Neuronal stem cell (in vitro differentiated cells): ENCODE data around the gene IFT122.

ENCODE experiments used
- DNase-seq: peaks from one replicate; pipeline ENCODE4 v3.0.0-alpha.2; 2013; ENCODE audit warnings: low spot score
- H2AFZ ChIP-seq: one replicate; pipeline ENCODE4 v1.6.1; 2013; ENCODE audit warnings: mild to moderate bottlenecking, low read length, inconsistent platforms
- H2AK5ac ChIP-seq: 2 replicates; pipeline ENCODE4 v1.6.1; 2013; ENCODE audit warnings: low read depth, mild to moderate bottlenecking, inconsistent platforms, low read length, moderate library complexity, mixed read lengths
- H2BK120ac ChIP-seq: 2 replicates; pipeline ENCODE4 v1.6.1; 2013; ENCODE audit warnings: low read depth, mild to moderate bottlenecking, inconsistent platforms, low read length, moderate library complexity, mixed read lengths
- H2BK12ac ChIP-seq: one replicate; pipeline ENCODE4 v1.6.1; 2013; ENCODE audit warnings: low read length, inconsistent platforms
- H2BK15ac ChIP-seq: 2 replicates; pipeline ENCODE4 v1.6.1; 2013; ENCODE audit warnings: mild to moderate bottlenecking, low read length, inconsistent platforms, mixed read lengths
- H2BK5ac ChIP-seq: one replicate; pipeline ENCODE4 v1.6.1; 2013; ENCODE audit warnings: inconsistent platforms, mild to moderate bottlenecking, low read length, moderate library complexity
- H3K14ac ChIP-seq: one replicate; pipeline ENCODE4 v1.6.1; 2013; ENCODE audit warnings: low read length, inconsistent platforms
- H3K18ac ChIP-seq: 2 replicates; pipeline ENCODE4 v1.6.1; 2013; ENCODE audit warnings: low read length, inconsistent platforms
- H3K23ac ChIP-seq: 2 replicates; pipeline ENCODE4 v1.6.1; 2013; ENCODE audit warnings: low read depth, mild to moderate bottlenecking, mixed read lengths, low read length, inconsistent platforms; ENCODE audit not compliant: poor library complexity
- H3K27ac ChIP-seq: replicated peaks from 3 replicates; pipeline ENCODE4 v1.5.1; 2013; ENCODE audit warnings: low read length, inconsistent platforms
- H3K27me3 ChIP-seq, 3 experiments: 2 replicates each; pipeline ENCODE4 v1.6.1; 2013; ENCODE audit warnings: low read length in 3 of 3, mild to moderate bottlenecking in 2 of 3, inconsistent platforms in 1 of 3, low read depth in 1 of 3, mixed read lengths in 1 of 3, moderate library complexity in 1 of 3; ENCODE audit not compliant: control insufficient read depth in 3 of 3, insufficient read depth in 3 of 3
- H3K36me3 ChIP-seq, 2 donors: replicated peaks in 1 of 2; 2 replicates each; pipeline ENCODE4 v1.6.1; 2013; ENCODE audit warnings: low read length in 2 of 2; ENCODE audit not compliant: control insufficient read depth in 2 of 2, insufficient read depth in 2 of 2
- H3K4ac ChIP-seq: 2 replicates; pipeline ENCODE4 v1.6.1; 2013; ENCODE audit warnings: inconsistent platforms, mild to moderate bottlenecking, low read length, moderate library complexity
- H3K4me1 ChIP-seq, 2 donors: 1 replicate in 1 of 2; 2 replicates in 1 of 2; pipeline ENCODE4 v1.6.1; 2013; ENCODE audit warnings: low read length in 2 of 2, low read depth in 1 of 2; ENCODE audit not compliant: control insufficient read depth in 2 of 2, insufficient read depth in 1 of 2
- H3K4me2 ChIP-seq: one replicate; pipeline ENCODE4 v1.6.1; 2013; ENCODE audit warnings: mild to moderate bottlenecking, low read length, inconsistent platforms; ENCODE audit not compliant: insufficient read depth, poor library complexity, severe bottlenecking
- H3K4me3 ChIP-seq, 2 donors: 2 replicates each; pipeline ENCODE4 v1.5.1; 2013; ENCODE audit warnings: low read length in 2 of 2, mild to moderate bottlenecking in 2 of 2, inconsistent platforms in 1 of 2, moderate library complexity in 1 of 2
- H3K79me1 ChIP-seq: one replicate; pipeline ENCODE4 v1.6.1; 2013; ENCODE audit warnings: low read depth, mild to moderate bottlenecking, inconsistent platforms, low read length, moderate library complexity
- H3K9ac ChIP-seq: one replicate; pipeline ENCODE4 v1.6.1; 2013; ENCODE audit warnings: mild to moderate bottlenecking, low read depth, low read length, inconsistent platforms; ENCODE audit not compliant: poor library complexity
- H3K9me3 ChIP-seq, 2 donors: replicated peaks in 1 of 2; 2 replicates each; pipeline versions ENCODE3 to v1.6.1; 2013; ENCODE audit warnings: low read length in 2 of 2, mild to moderate bottlenecking in 2 of 2, inconsistent platforms in 1 of 2, low read depth in 1 of 2, mixed read lengths in 1 of 2, moderate library complexity in 1 of 2; ENCODE audit not compliant: control insufficient read depth in 2 of 2, insufficient read depth in 1 of 2
- H4K8ac ChIP-seq: one replicate; pipeline ENCODE4 v1.6.1; 2013; ENCODE audit warnings: low read depth, mild to moderate bottlenecking, inconsistent platforms, low read length, moderate library complexity
- H4K91ac ChIP-seq: one replicate; pipeline ENCODE4 v1.6.1; 2013; ENCODE audit warnings: low read length, low read depth, mild to moderate bottlenecking, inconsistent platforms; ENCODE audit not compliant: poor library complexity
- WGBS, 2 donors: extraction: QIAGEN DNeasy Blood & Tissue Kit; methylation state at CpG; one replicate each; pipeline ENCODE4 v1.1.7; 2013; ENCODE audit warnings: missing lambda C conversion rate in 2 of 2, mixed read lengths in 1 of 2; ENCODE audit not compliant: insufficient read length in 2 of 2, insufficient replicate concordance in 1 of 2; ENCODE audit errors: extremely low coverage in 2 of 2; 5-methylcytosine and 5-hydroxymethylcytosine counted together

IFT122 gene

GRCh38 chr3:129556890-129557547 is 117.0 kb downstream of the IFT122 start:
- Histone ChIP-seq H3K14ac (no peak overlapping the region), H3K4me1 (peaks cover 21 to 45% of the 10 kb centered on the region in 2 donors), H3K4me2 (no peak overlapping the region), H3K18ac (no peak overlapping the region), H3K79me1 (no peaks in the 10 kb centered on the region), H3K23ac (no peak overlapping the region), H2BK5ac (no peak overlapping the region), H2AK5ac (peak overlapping the region; percentile 9), H2BK15ac (no peak overlapping the region), H2BK12ac (no peak overlapping the region), H4K8ac (no peak overlapping the region), H3K27me3 (no peaks in the 10 kb centered on the region), H3K27ac (no peak overlapping the region), H3K36me3 (peaks cover 0 to 48% of the 10 kb centered on the region in 2 donors), H3K9ac (no peak overlapping the region), H2BK120ac (no peak overlapping the region), H3K4me3 (no peak overlapping the region), H3K9me3 (no peaks in the 10 kb centered on the region), H3K4ac (no peak overlapping the region), H2AFZ (no peak overlapping the region), H4K91ac (no peak overlapping the region)
- WGBS, 2 donors: no CpG with 5 or more reads among the region's 31 CpGs
- no peak for DNase-seq

- H3K79me1 ChIP-seq: no peaks in the 10 kb centered on the region
- H3K4me3 ChIP-seq: no peak overlapping the region
- H2AK5ac ChIP-seq: peak overlapping the region; percentile 51
- no peak overlapping the region for H2BK5ac ChIP-seq
- no peak overlapping the region for H2BK15ac ChIP-seq
- H4K91ac ChIP-seq: no peak overlapping the region
- peak overlapping the region; percentile 33 for H2BK12ac ChIP-seq
- no peak for DNase-seq
- H3K9ac ChIP-seq: no peak overlapping the region
- peak overlapping the region; percentile 32 for H3K18ac ChIP-seq
- no CpG with 5 or more reads among the region's 11 CpGs for WGBS, 2 donors
- H3K27me3 ChIP-seq: no peaks in the 10 kb centered on the region
- H3K14ac ChIP-seq: no peak overlapping the region
- H3K4ac ChIP-seq: no peak overlapping the region
- H3K4me2 ChIP-seq: no peak overlapping the region
- peaks cover 0 to 53% of the 10 kb centered on the region in 2 donors for H3K36me3 ChIP-seq
- H3K9me3 ChIP-seq: no peaks in the 10 kb centered on the region
- H2BK120ac ChIP-seq: no peak overlapping the region
- no peak overlapping the region for H2AFZ ChIP-seq
- H3K23ac ChIP-seq: no peak overlapping the region
- peaks cover 21 to 41% of the 10 kb centered on the region in 2 donors for H3K4me1 ChIP-seq
- no peak overlapping the region for H4K8ac ChIP-seq
- no peak overlapping the region for H3K27ac ChIP-seq
Measured at GRCh38 chr3:129557548-129557894, 117.5 kb downstream of the IFT122 start.

- no peak overlapping the region for H3K4me2 ChIP-seq
- no peak overlapping the region for H2AFZ ChIP-seq
- no peak overlapping the region for H2BK5ac ChIP-seq
- H3K4me3 ChIP-seq: no peak overlapping the region
- peaks cover 0 to 59% of the 10 kb centered on the region in 2 donors for H3K36me3 ChIP-seq
- H3K23ac ChIP-seq: no peak overlapping the region
- no peak overlapping the region for H3K4ac ChIP-seq
- no peak overlapping the region for H2BK15ac ChIP-seq
- peak overlapping the region; percentile 51 for H2AK5ac ChIP-seq
- H3K9me3 ChIP-seq: no peaks in the 10 kb centered on the region
- H2BK12ac ChIP-seq: no peak overlapping the region
- WGBS, 2 donors: no CpG with 5 or more reads among the region's 15 CpGs
- peak overlapping the region; percentile 35 for H2BK120ac ChIP-seq
- H3K18ac ChIP-seq: peak overlapping the region; percentile 56
- H3K27ac ChIP-seq: no peak overlapping the region
- H3K14ac ChIP-seq: no peak overlapping the region
- H3K9ac ChIP-seq: no peak overlapping the region
- H3K4me1 ChIP-seq: peaks cover 16 to 36% of the 10 kb centered on the region in 2 donors
- H4K8ac ChIP-seq: no peak overlapping the region
- no peak overlapping the region for H4K91ac ChIP-seq
- no peaks in the 10 kb centered on the region for H3K79me1 ChIP-seq
- no peaks in the 10 kb centered on the region for H3K27me3 ChIP-seq
- no peak for DNase-seq
Measured at GRCh38 chr3:129558081-129558771, 118.2 kb downstream of the IFT122 start.

GRCh38 chr3:129558772-129559564 is 118.9 kb downstream of the IFT122 start:
- H3K9ac ChIP-seq: no peak overlapping the region
- no peak overlapping the region for H3K4me3 ChIP-seq
- no peak overlapping the region for H3K4ac ChIP-seq
- peak overlapping the region; percentile 56 for H3K18ac ChIP-seq
- no peak overlapping the region for H2AFZ ChIP-seq
- WGBS, 2 donors: no CpG with 5 or more reads among the region's 11 CpGs
- no peak overlapping the region for H4K91ac ChIP-seq
- no peak overlapping the region for H2BK12ac ChIP-seq
- no peak overlapping the region for H3K4me2 ChIP-seq
- peak overlapping the region; percentile 35 for H2BK120ac ChIP-seq
- peaks cover 11 to 36% of the 10 kb centered on the region in 2 donors for H3K4me1 ChIP-seq
- no peak overlapping the region for H4K8ac ChIP-seq
- DNase-seq: no peak
- no peak overlapping the region for H2BK5ac ChIP-seq
- H3K79me1 ChIP-seq: no peaks in the 10 kb centered on the region
- H3K14ac ChIP-seq: no peak overlapping the region
- peaks cover 0 to 66% of the 10 kb centered on the region in 2 donors for H3K36me3 ChIP-seq
- H3K23ac ChIP-seq: no peak overlapping the region
- no peak overlapping the region for H2BK15ac ChIP-seq
- peak overlapping the region; percentile 51 for H2AK5ac ChIP-seq
- H3K9me3 ChIP-seq: no peaks in the 10 kb centered on the region
- H3K27ac ChIP-seq: no peak overlapping the region
- no peaks in the 10 kb centered on the region for H3K27me3 ChIP-seq
